Karpas-422 (cell line): ENCODE measurements around the gene RAPGEF4. TPM values are rescaled to one million over a fixed set of nuclear protein-coding genes. Genes with fewer than 3 reads are reported as not detected.
A peak's percentile ranks its signal among the peaks of the same experiment; 100 is the strongest.

Experiments used
- DNase-seq: peaks from one replicate; pipeline ENCODE4 v3.0.0-alpha.2; 2015
- H2AFZ ChIP-seq: fragments of 200-600 bp; sonication (generic); 2 replicates; pipeline ENCODE4 v1.6.1; 2014; ENCODE audit warnings: antibody characterized with exemption, low read length, mixed read lengths
- H3K27ac ChIP-seq: fragments of 200-600 bp; sonication (generic); 2 replicates; pipeline ENCODE4 v1.5.1; 2014; ENCODE audit warnings: mild to moderate bottlenecking, low read length, moderate library complexity
- H3K27me3 ChIP-seq: fragments of 200-600 bp; sonication (generic); 2 replicates; pipeline ENCODE4 v1.6.1; 2014; ENCODE audit warnings: low read length, mixed read lengths
- H3K36me3 ChIP-seq: fragments of 200-600 bp; sonication (generic); 2 replicates; pipeline ENCODE4 v1.6.1; 2014; ENCODE audit warnings: low read length, mixed read lengths; ENCODE audit not compliant: insufficient read depth
- H3K4me1 ChIP-seq: fragments of 200-600 bp; sonication (generic); 2 replicates; pipeline ENCODE4 v1.6.1; 2014; ENCODE audit warnings: mild to moderate bottlenecking, low read length, mixed read lengths
- H3K4me2 ChIP-seq: fragments of 200-600 bp; sonication (generic); 2 replicates; pipeline ENCODE4 v1.6.1; 2014; ENCODE audit warnings: low read length, low read depth, mild to moderate bottlenecking; ENCODE audit not compliant: poor library complexity, severe bottlenecking
- H3K4me3 ChIP-seq: fragments of 200-600 bp; sonication (generic); 2 replicates; pipeline ENCODE4 v1.5.1; 2014; ENCODE audit warnings: mild to moderate bottlenecking, antibody characterized with exemption, low read length, mixed read lengths
- H3K79me2 ChIP-seq: fragments of 200-600 bp; sonication (generic); 2 replicates; pipeline ENCODE4 v1.6.1; 2014; ENCODE audit warnings: mild to moderate bottlenecking, low read length, mixed read lengths
- H3K9ac ChIP-seq: fragments of 200-600 bp; sonication (generic); 2 replicates; pipeline ENCODE4 v1.6.0; 2014; ENCODE audit warnings: low read length
- H3K9me2 ChIP-seq: fragments of 200-600 bp; sonication (generic), shearing (Covaris generic); replicated peaks from 2 replicates; pipeline ENCODE4 v1.6.0; 2014; ENCODE audit warnings: mild to moderate bottlenecking, low read length, moderate library complexity; ENCODE audit not compliant: insufficient read depth
- H3K9me3 ChIP-seq: fragments of 300-700, 200-600 bp; sonication (generic); 2 replicates; pipeline ENCODE4 v1.6.1; 2014; ENCODE audit warnings: low read length, mixed read lengths
- H4K20me1 ChIP-seq: fragments of 200-600 bp; sonication (generic); 2 replicates; pipeline ENCODE4 v1.6.1; 2014; ENCODE audit warnings: mild to moderate bottlenecking, antibody characterized with exemption, low read length, low read depth; ENCODE audit not compliant: insufficient read depth
- total RNA-seq: library from RNA; depleted of rRNA; stranded (reverse); fragments of >200 nt; shearing (Covaris generic); gene quantifications from 2 replicates; pipeline ENCODE4 v1.2.3, GENCODE V29; 2014; ENCODE audit warnings: low replicate concordance

The RAPGEF4 gene
- total RNA-seq, 1 experiment from 2014 or later: 0.97 TPM

GRCh38 chr2:173056705-173057364, 321.2 kb downstream of the RAPGEF4 start:
- H3K4me3 ChIP-seq: no peak overlapping the region
- no peak overlapping the region for H3K4me2 ChIP-seq
- H3K27me3 ChIP-seq: no peaks in the 10 kb centered on the region
- no peaks in the 10 kb centered on the region for H4K20me1 ChIP-seq
- no peaks in the 10 kb centered on the region for H3K9me2 ChIP-seq
- H3K4me1 ChIP-seq: peaks cover 9% of the 10 kb centered on the region
- H3K9me3 ChIP-seq: no peaks in the 10 kb centered on the region
- H3K79me2 ChIP-seq: no peaks in the 10 kb centered on the region
- H2AFZ ChIP-seq: no peak overlapping the region
- no peak overlapping the region for H3K27ac ChIP-seq
- no peak for DNase-seq
- H3K9ac ChIP-seq: no peak overlapping the region
- no peaks in the 10 kb centered on the region for H3K36me3 ChIP-seq

GRCh38 chr2:173058097-173058496, 322.5 kb downstream of the RAPGEF4 start:
- Histone ChIP-seq H3K4me1 (peaks cover 9% of the 10 kb centered on the region), H4K20me1 (no peaks in the 10 kb centered on the region), H3K9me3 (no peaks in the 10 kb centered on the region), H3K9me2 (no peaks in the 10 kb centered on the region), H3K9ac (no peak overlapping the region), H3K27ac (no peak overlapping the region), H3K79me2 (no peaks in the 10 kb centered on the region), H3K36me3 (no peaks in the 10 kb centered on the region), H3K27me3 (no peaks in the 10 kb centered on the region), H3K4me2 (no peak overlapping the region), H2AFZ (no peak overlapping the region), H3K4me3 (no peak overlapping the region)
- DNase-seq: no peak

DNA sequence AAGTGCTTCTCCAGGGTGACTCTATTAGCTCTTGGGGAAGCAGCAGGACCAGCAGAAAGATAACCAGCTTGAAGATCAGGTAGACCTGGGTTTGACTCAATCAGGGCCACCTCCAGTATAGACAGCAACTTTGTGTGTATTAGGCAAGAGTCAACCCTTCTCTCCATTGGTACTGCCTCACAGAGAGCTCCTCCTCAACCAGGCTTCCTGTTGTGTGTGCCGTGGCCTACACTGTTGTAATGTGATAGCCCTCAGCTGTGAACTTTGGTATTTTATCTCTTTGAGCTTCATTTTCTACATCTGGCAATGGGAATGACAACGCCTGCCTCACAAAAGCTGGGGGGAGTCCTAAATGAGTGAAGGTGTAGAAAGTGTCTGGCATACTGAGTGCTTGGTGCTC, 323.0 kb downstream of the RAPGEF4 start:
- no peaks in the 10 kb centered on the region for H3K27me3 ChIP-seq
- no peak overlapping the region for H3K4me2 ChIP-seq
- H3K4me1 ChIP-seq: peaks cover 9% of the 10 kb centered on the region
- no peaks in the 10 kb centered on the region for H3K9me3 ChIP-seq
- no peak overlapping the region for H3K4me3 ChIP-seq
- no peaks in the 10 kb centered on the region for H3K36me3 ChIP-seq
- no peak overlapping the region for H3K27ac ChIP-seq
- no peaks in the 10 kb centered on the region for H3K79me2 ChIP-seq
- H3K9me2 ChIP-seq: no peaks in the 10 kb centered on the region
- no peak overlapping the region for H3K9ac ChIP-seq
- H2AFZ ChIP-seq: no peak overlapping the region
- DNase-seq: no peak
- no peaks in the 10 kb centered on the region for H4K20me1 ChIP-seq

DNA sequence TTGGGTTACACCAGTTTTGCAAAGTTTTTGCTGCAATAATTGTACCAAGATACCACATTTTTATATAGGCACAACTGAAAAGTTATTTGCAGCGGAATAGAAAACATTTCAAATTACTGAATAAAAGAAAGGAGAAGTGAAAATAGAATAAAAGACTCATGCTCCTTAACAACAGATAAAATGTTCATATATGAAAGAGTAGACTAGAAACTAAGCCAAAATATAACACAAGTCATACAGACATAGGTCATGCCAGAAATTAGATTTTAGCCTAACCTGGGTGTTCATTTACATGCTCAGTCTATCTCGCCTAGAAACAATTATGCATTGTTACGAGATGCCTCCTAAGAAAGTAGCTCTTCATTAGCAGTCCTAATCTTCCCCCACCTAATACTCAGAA, 323.6 kb downstream of the RAPGEF4 start:
- Histone ChIP-seq H2AFZ (no peak overlapping the region), H3K9ac (no peak overlapping the region), H3K79me2 (no peaks in the 10 kb centered on the region), H3K9me3 (no peaks in the 10 kb centered on the region), H3K9me2 (no peaks in the 10 kb centered on the region), H3K4me1 (peaks cover 9% of the 10 kb centered on the region), H3K27ac (no peak overlapping the region), H3K36me3 (no peaks in the 10 kb centered on the region), H3K4me3 (no peak overlapping the region), H4K20me1 (no peaks in the 10 kb centered on the region), H3K27me3 (no peaks in the 10 kb centered on the region), H3K4me2 (peak overlapping the region; percentile 13)
- no peak for DNase-seq

DNA sequence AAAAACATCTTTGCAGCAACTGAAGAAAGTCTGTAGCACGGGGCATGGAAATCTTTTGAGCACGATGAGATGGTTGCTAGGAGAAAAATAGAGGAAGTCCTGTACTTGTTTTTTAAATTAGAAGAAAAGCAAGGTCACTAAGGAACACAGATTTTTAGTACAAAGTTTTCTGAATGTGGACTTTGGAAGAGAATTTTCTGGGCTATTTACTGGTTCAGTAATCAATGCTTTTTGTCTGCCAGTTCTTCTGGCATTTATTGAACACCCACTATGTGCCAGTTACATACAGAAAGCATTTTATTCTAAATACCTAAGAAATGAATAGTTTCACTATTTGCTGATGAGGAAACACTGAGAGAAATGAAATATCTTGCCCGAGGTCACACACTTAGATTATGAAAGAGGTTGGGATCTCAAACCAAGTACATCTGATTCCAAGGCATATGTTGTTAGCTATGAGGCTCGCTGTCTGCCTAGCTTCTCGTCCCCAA, 324.4 kb downstream of the RAPGEF4 start:
- Histone ChIP-seq H3K4me1 (peaks cover 9% of the 10 kb centered on the region), H3K4me2 (peak overlapping the region; percentile 13), H3K27ac (no peak overlapping the region)

DNA sequence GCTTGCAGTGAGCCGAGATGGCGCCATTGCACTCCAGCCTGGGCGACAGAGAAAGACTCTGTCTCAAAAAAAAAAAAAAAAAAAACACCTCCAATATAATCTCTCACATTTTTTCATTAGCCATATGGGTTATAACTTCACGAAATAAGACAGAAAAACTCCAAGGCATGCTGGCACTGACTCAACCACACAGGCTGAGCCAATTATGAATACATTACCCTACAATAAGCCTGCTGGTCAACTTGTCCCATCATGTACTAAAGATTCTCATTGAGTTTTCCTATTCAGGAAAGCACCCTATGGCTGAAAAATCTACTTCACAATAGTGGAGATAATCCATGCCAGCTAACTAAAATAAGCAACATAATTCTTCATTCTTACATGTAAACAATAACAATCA, 327.2 kb downstream of the RAPGEF4 start:
- H4K20me1 ChIP-seq: no peaks in the 10 kb centered on the region
- no peak for DNase-seq
- no peaks in the 10 kb centered on the region for H3K36me3 ChIP-seq
- H3K9me2 ChIP-seq: no peaks in the 10 kb centered on the region
- H3K9ac ChIP-seq: no peak overlapping the region
- H3K27ac ChIP-seq: no peak overlapping the region
- H3K4me1 ChIP-seq: peaks cover 9% of the 10 kb centered on the region
- no peaks in the 10 kb centered on the region for H3K79me2 ChIP-seq
- no peaks in the 10 kb centered on the region for H3K9me3 ChIP-seq
- H2AFZ ChIP-seq: no peak overlapping the region
- H3K27me3 ChIP-seq: no peaks in the 10 kb centered on the region
- no peak overlapping the region for H3K4me2 ChIP-seq
- no peak overlapping the region for H3K4me3 ChIP-seq

More for the DNA sequence above, 324.4 kb downstream of the RAPGEF4 start:
- no peak for DNase-seq
- Histone ChIP-seq H3K4me3 (no peak overlapping the region), H3K27me3 (no peaks in the 10 kb centered on the region), H4K20me1 (no peaks in the 10 kb centered on the region), H3K9ac (no peak overlapping the region), H3K36me3 (no peaks in the 10 kb centered on the region), H2AFZ (no peak overlapping the region), H3K79me2 (no peaks in the 10 kb centered on the region), H3K9me3 (no peaks in the 10 kb centered on the region), H3K9me2 (no peaks in the 10 kb centered on the region)

GRCh38 chr2:173064151-173064805, 328.6 kb downstream of the RAPGEF4 start:
- Histone ChIP-seq H3K9ac (no peak overlapping the region), H3K36me3 (no peaks in the 10 kb centered on the region), H3K9me3 (no peaks in the 10 kb centered on the region), H3K79me2 (no peaks in the 10 kb centered on the region), H3K4me1 (peaks cover 9% of the 10 kb centered on the region), H3K4me2 (no peak overlapping the region), H3K9me2 (no peaks in the 10 kb centered on the region), H3K27ac (no peak overlapping the region), H3K4me3 (no peak overlapping the region), H3K27me3 (no peaks in the 10 kb centered on the region), H2AFZ (no peak overlapping the region), H4K20me1 (no peaks in the 10 kb centered on the region)
- DNase-seq: no peak

GRCh38 chr2:173066887-173067676, 331.4 kb downstream of the RAPGEF4 start:
- no peak overlapping the region for H2AFZ ChIP-seq
- H3K4me3 ChIP-seq: no peak overlapping the region
- H3K36me3 ChIP-seq: no peaks in the 10 kb centered on the region
- no peak overlapping the region for H3K27ac ChIP-seq
- no peaks in the 10 kb centered on the region for H3K27me3 ChIP-seq
- H3K4me2 ChIP-seq: no peak overlapping the region
- no peaks in the 10 kb centered on the region for H3K9me3 ChIP-seq
- H3K9ac ChIP-seq: no peak overlapping the region
- no peaks in the 10 kb centered on the region for H3K9me2 ChIP-seq
- no peaks in the 10 kb centered on the region for H3K79me2 ChIP-seq
- H4K20me1 ChIP-seq: no peaks in the 10 kb centered on the region
- no peak for DNase-seq
- H3K4me1 ChIP-seq: no peaks in the 10 kb centered on the region
